ENCODE data around the gene ERC1.

ERC1 gene

DNA sequence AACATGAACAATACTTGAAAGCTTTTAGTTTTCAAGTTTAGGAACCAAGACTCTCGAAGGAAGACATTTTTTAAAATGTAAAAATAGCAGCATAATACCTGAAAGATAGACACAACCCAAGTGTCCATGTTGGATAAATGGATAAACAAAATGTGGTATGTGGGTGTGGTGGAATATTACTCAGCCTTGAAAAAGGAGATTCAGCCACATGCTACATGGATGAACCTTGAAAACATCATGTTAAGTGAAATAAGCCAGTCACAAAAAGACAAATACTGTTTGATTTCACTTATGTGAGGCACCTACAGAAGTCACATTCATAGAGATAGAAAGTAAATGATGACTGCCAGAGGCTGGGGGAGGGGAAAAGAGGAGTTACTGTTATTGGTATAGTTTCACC lies 374.7 kb downstream of the ERC1 start:
- DNase-seq, result no peak

GRCh38 chr12:1367331-1368291 lies 376.6 kb downstream of the ERC1 start:
- DNase-seq, result no peak

GRCh38 chr12:1369460-1369859 lies 378.4 kb downstream of the ERC1 start:
- no peak for DNase-seq

DNA sequence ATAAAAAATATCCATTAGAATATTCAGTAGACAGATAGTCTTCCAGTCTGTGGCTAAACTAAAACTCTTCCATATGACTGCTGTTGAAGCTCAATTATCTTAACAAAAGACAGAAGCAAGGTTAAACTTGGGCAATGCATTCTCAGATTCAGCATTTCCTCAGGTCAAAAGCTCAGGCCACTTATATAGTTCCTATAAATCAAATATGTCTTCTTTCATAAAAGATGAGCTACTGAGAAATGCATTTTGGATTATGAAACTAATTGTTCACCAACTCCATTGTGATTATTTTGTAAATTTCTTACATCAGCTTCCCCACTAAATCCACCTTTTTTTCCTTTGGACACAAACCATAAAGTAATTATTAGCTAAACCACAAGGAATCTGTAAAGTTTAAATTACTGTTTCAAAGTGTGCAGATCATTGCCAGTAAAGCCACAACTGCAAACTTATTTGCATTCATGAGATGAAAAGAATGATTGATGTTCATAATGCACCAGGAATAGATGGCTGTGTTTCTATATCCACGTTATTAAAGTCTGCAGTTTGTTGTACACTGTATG lies 379.0 kb downstream of the ERC1 start:
- no peak for DNase-seq

- no peak for DNase-seq
Measured at GRCh38 chr12:1373901-1374735, 383.1 kb downstream of the ERC1 start.

GRCh38 chr12:1375323-1375722 lies 384.3 kb downstream of the ERC1 start:
- DNase-seq, result no peak

- no peak for DNase-seq
Measured at GRCh38 chr12:1377117-1377516, 386.1 kb downstream of the ERC1 start.

DNA sequence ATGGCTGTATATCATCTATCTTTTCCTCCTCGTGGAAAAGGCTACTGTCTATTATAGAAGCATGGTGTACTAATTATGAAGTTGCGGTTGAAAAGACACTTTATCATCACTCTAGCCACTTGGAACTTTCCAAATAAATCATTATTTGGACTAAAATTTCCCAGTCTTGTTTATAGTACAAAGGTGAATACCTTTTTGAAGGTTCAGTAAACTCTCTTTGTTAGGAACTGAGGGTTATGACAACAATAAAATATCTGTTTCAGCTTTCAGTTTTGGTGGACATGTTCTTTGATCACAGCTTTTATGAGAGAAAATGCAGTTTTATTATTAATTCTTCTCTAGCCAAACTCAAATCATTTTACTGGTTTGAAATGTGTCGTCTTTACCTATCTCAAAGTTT lies 386.7 kb downstream of the ERC1 start:
- DNase-seq, result no peak

- no peak for DNase-seq
Measured at GRCh38 chr12:1380171-1380851, 389.3 kb downstream of the ERC1 start.

- no peak for DNase-seq
Measured at GRCh38 chr12:1382151-1382550, 391.1 kb downstream of the ERC1 start.

GRCh38 chr12:1382826-1383225 lies 391.8 kb downstream of the ERC1 start:
- DNase-seq, result no peak

GRCh38 chr12:1383758-1384157 lies 392.7 kb downstream of the ERC1 start:
- no peak for DNase-seq

DNA sequence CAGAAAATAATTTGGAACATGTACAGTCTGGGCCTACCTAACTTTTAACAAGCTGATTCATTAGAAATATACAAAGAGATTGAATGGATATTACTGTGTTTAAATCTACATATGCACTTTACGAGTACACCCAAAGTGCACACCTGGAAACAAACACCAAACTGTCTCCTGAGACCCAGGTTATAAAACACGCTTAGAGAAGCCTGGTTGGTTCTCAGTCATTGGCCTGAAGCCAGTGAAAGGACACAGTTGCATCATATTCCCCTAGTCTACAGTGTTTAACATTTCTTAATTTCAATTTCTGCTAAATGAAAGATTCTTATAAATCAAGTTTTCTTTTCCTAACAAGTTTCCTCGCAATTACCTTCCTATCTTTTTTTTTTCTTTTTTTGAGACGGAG lies 393.9 kb downstream of the ERC1 start:
- no peak for DNase-seq

DNA sequence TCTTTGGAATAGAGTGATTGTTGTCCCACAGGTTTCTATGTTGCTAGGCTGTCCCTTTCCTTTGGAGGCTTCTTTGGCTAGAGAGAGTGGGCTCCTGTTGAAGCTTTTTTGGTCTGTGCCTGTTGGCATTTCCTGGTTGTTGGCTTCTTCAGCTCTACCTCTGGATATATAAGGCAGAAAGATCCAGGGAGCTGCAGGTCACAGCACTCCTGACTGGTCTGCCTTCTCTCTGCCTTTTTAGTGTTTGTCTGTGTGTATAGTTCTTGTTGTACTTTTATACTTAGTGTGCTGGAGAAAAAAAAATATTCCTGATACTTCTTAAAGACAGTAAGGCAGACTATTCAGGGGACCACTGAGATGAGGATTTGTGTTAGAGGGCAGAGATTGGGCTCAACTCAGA lies 400.7 kb downstream of the ERC1 start:
- DNase-seq, result no peak

- no peak for DNase-seq
Measured at GRCh38 chr12:1395421-1395955, 404.5 kb downstream of the ERC1 start.

DNA sequence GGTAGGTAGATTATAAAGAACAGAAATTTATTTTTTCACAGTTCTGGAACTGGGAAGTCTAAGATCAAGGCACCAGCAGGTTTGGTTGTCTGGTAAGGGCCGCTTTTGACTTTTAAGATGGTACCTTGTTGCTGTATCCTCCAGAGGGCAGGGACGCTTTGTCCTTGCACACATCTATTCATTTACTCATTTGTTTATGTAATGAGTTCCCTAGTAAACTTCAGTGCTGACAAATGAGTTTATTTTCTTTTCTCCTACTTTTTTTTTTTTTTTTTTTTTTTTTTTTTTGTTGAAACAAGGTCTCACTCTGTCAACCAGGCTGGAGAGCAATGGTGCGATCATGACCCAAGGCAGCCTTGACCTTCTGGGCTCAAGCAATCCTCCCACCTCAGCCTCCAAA lies 407.6 kb downstream of the ERC1 start:
- DNase-seq, result no peak

- no peak for DNase-seq
Measured at GRCh38 chr12:1401891-1402290, 410.9 kb downstream of the ERC1 start.

DNA sequence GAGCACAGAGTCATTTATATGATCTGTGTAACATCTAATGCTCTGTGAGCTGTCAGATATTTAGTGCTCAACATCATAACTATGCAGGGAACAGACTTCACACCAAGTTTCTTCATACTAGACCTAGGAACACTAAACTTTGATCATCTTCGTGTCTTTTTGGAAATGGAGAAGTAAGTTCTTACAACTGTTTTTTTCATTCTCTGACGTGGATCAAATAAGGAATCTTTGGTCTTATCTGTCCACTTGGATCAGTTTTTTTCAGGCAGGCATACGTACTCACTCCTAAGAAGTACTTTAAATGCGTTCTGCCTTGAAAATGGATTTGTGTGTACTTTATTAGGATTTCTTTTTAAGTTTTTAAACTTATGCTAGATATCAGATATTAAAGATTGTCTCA lies 412.4 kb downstream of the ERC1 start:
- no peak for DNase-seq

GRCh38 chr12:1405619-1406018 lies 414.6 kb downstream of the ERC1 start:
- DNase-seq, result no peak

GRCh38 chr12:1410794-1411193 lies 419.8 kb downstream of the ERC1 start:
- no peak for DNase-seq

- no peak for DNase-seq
Measured at GRCh38 chr12:1413930-1414329, 422.9 kb downstream of the ERC1 start.

GRCh38 chr12:1418144-1418543 lies 427.1 kb downstream of the ERC1 start:
- DNase-seq, result no peak
